A549 treated with GW870086 at 1 μM for 4 hours (cell line): ENCODE results near the gene CKB. TPM values are rescaled to one million over a fixed set of nuclear protein-coding genes. Genes with fewer than 3 reads are reported as not detected.

ENCODE experiments used
- total RNA-seq: library from RNA; stranded (reverse); fragments of 200-300 nt; extraction: Qiagen RNA extraction; gene quantifications from 5 replicates; pipeline ENCODE4 v1.2.3, GENCODE V29; 2022; ENCODE audit warnings: low read depth

Gene CKB
- total RNA-seq, result 116 to 147 TPM (median 130 TPM) in 5 replicates

GRCh38 chr14:103522649-103523574 lies at the start of gene CKB:
CKB (minus strand) TSS chr14:103522830; CDS start chr14:103522493, 337 bp downstream.

DNA sequence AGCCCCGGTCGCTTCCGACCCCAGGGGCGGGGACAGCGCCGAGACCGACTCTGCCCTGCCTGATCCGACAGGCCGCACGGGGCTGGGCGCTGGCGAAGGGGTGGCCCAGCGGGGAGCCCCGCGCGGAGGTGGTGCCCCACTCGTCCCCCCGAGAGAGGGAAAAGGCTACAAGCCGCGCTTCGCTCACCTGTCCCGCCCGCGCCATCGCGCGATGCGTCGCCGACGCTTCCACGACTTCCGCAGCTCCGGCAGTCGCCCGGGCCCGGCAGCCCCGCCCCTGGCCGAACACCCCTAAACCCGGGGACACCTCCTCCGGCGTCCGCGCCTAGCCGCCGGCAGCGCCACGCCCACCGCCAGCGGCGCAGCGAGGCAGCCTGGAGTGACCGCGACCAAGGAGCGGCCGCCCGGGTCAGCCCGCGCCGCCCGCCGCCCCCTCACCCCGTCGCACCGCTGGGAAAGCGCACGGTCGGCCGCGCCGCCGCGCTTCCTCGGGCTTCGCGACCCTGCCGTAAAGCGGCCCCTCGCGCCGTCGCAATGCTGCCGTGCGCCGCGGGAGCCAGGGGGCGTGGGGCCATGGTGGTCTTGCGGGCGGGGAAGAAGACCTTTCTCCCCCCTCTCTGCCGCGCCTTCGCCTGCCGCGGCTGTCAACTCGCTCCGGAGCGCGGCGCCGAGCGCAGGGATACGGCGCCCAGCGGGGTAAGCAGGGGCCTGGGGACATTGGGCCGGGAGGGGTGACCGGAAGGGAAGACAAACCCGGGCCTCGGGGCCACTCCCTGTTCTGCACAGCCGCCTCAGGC lies 40.0 kb upstream of the CKB start, which contains the start of the genes BAG5 and COA8:
TSS of gene BAG5 (minus strand) at position 229 of the 797 bp plus-strand sequence. CDS start 1,493 bp downstream, outside the sequence.
TSS of gene COA8 (plus strand) at position 532 of the 797 bp plus-strand sequence. CDS start at position 574, 42 bp downstream.

DNA sequence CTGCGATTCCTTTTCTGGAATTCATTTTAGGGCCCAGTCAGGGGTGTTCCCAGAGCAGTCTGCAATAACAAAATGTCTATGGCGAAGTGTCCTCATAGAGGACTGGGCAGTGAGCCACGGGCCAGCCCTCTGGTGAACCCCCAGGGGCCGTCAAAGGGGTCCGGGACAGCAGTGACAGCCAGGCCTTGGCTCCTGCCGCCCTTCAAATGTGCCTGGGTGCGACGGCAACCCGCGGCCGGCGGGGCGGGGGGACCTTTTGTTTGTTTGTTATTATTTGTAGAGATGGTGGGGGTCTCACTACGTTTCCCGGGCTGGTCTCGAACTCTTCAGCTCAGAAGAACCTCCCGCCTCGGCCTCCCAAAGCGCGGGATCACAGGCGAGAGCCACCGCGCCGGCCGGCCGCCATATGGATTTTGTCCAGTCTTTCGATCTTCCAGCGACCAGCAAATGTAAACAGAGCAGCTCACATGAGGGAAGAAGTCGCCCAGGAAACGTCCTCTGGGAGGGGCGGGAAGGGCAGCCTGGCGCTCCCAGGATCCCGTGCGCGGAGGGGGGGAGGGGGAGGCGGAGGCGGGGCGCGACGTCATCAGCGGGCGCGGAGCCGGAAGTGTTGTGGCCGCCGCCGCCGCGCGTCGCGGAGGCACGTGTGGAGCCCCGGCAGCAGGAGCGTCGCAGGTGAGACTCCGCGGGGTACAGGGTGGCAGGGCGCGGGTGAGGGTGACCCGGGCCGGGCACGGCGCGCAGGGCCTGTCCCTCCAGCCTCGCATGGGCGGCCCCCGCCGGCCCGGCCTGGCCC lies 6.2 kb upstream of the CKB start, which contains the start of gene TRMT61A:
TSS of gene TRMT61A (plus strand) at position 610 of the 796 bp plus-strand sequence. CDS start 783 bp downstream, outside the sequence.

Other genes with a start within 250 kb of the CKB start
- 213 to 282 TPM (median 252 TPM) in 5 replicates for gene EIF5, start 188.6 kb downstream of the CKB start, total RNA-seq
- 53.2 to 60.0 TPM (median 53.6 TPM) in 5 replicates for gene MARK3, start 137.4 kb downstream of the CKB start, total RNA-seq
- 18.6 to 29.3 TPM (median 27.3 TPM) in 5 replicates for gene TRMT61A, start 6.4 kb upstream of the CKB start, total RNA-seq
- gene BAG5, start 39.8 kb upstream of the CKB start, total RNA-seq, result 22.3 to 25.3 TPM (median 23.5 TPM) in 5 replicates
- 37.5 to 63.1 TPM (median 53.8 TPM) in 5 replicates for gene COA8, start 40.1 kb upstream of the CKB start, total RNA-seq
- 92.5 to 107 TPM (median 106 TPM) in 5 replicates for gene KLC1, start 106.4 kb upstream of the CKB start, total RNA-seq
- 28.2 to 29.6 TPM (median 29.1 TPM) in 5 replicates for gene XRCC3, start 192.6 kb upstream of the CKB start, total RNA-seq
- 35.6 to 44.6 TPM (median 42.4 TPM) in 5 replicates for gene ZFYVE21, start 193.0 kb upstream of the CKB start, total RNA-seq